GM10847 (cell line): ENCODE measurements around the gene HAUS5.
A peak's percentile ranks its signal among the peaks of the same experiment; 100 is the strongest.

ENCODE experiments used
- POLR2A ChIP-seq: IDR thresholded peaks from 2 replicates; pipeline ENCODE4 v1.6.1; 2011; ENCODE audit not compliant: insufficient read length; ENCODE audit errors: extremely low read depth

HAUS5 gene

DNA sequence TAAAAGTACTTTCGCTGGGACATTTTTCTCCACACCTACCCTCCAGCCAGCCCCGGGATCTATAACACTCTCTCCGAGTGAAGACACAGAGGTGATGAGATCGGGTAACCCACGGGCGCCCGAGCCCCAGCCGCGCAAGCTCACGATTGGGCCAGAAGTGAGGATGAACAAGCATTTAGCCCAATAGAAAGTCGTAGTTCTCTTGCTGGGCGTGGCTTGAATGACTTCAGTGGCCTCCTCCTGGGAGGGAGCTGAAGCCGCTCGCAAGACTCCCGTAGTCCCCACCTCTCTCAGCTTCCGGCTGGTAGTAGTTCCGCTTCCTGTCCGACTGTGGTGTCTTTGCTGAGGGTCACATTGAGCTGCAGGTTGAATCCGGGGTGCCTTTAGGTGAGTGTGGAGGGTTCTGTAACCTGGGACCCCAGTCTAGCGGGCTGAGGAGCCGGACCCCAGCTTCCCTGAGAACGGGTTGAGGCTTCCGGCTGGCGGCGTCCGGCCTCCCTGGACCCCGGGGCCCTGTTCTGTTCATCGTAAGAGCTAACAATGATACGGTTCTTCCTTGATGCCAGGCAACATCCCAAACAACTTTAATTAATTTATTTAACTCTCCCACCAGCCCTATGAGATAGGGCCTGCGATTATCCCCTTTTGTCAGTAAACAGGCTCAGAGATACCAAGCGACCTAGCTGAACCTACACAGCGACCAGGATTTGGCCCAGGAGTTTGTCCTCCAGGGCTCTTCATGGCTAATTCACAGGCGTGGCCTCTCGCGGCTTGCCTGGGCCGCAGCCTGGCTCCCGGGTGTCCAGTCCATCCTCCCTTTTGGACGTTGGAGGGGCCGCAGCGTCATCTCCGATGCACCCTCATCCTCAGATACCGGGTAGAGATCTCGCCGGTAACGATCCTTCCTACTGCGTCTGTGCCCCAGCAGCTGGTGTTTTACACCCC lies 35.8 kb downstream of the HAUS5 start, which contains the start of gene COX6B1:
Gene COX6B1, plus strand, starts transcription at position 307 of the 945 bp plus-strand sequence. CDS start 2,921 bp downstream, outside the sequence.
- TF ChIP-seq POLR2A = peak; percentile 68

DNA sequence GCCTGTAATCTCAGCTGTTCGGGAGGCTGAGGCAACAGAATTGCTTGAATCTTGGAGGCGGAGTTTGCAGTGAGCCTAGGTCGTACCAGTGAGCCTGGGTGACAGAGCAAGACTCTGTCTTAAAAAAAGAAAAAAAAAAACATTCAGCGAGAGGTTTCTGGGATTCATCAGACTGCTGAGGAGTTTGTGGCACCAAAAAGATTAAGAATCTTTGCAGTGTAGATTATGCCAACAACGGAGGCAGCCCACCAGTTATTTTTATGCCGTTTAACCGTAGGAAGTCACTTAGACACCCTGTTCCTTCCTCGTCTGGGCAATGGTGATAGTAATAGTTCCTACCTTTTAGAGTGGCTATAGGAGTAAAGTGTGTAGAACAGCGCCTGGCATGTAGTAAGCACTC lies 38.0 kb downstream of the HAUS5 start:
- TF ChIP-seq POLR2A = no peak

DNA sequence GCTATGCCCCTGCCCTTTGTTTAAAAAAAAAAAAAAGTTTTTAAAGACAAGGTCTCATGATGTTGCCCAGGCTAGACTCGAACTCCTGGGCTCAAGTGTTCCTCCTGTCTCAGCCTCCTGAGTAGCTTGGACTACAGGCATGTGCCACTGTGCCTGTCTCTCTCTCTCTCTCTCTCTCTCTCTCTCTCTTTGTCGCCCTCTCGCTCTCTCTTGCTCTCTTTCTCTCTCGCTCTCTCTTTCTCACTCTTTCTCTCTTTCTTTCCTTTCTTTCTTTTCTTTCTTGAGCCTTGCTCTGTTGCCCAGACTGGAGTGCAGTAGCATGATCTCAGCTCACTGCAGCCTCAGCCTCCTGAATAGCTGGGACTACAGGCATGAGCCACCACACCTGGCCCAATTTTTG lies 43.1 kb downstream of the HAUS5 start:
- no peak for TF ChIP-seq POLR2A

DNA sequence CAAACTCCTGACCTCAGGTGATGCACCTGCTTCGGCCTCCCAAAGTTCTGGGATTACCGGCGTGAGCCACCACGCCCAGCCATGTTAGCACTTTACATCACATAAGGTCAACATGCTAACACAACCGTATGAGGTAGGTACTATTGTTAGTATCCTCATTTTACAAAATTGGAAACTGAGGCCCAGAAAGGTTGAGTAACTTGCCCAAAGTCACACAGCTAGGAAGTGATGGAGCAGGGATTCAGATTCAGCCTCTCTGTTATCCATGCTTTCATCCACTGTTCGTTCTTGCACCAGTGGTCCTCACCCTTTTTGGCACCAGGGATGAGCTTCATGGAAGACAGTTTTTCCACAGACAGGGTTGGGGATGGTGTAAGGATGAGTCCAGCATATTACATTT lies 44.2 kb downstream of the HAUS5 start:
- no peak for TF ChIP-seq POLR2A

DNA sequence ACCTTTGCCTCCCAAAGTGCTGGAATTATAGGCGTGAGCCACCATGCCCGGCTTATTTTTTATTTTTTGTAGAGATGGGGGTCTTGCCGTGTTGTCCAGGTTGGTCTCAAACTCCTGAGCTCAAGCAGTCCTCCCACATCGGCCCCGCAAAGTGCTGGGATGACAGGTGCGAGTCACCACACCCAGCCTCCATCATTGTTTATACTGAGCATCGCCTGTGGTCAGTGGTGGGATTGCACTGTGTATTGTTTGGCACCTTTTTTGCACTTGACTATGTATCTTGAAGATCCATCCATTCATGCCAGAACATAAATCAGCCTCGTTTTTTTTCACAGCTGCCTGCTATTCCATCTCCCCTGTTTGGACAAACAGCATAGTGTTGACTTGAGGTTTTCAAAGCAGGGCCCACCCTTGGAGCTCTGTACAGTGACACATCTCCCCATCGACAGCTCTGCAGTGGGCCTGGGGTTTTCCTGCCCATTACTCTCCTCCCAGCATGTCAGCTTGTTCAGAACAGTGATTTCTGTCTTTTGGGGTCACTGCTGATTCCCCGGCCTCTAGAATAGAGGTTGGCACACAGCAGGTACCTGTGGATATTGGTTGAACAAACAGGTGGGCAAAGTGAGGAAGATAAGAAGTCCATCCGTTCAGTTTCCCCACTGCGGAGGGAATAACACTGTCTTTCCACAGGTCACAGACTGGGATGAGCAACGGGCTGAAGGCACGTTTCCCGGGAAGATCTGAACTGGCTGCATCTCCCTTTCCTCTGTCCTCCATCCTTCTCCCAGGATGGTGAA lies 45.6 kb downstream of the HAUS5 start:
- no peak for TF ChIP-seq POLR2A

DNA sequence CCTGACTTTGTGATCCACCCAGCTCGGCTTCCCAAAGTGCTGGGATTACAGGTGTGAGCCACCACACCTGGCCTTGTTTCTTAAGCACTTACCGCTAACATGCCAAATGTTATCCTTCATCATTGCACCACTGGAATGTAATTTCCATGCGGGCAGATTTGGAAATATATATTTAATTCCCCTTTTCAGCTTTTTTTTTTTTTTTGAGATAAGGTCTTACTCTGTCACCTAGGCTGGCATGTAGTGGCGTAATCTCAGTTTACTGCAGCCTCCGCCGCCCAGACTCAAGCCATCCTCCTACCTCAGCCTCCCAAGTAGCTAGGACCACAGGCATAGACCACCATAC lies 49.4 kb downstream of the HAUS5 start:
- TF ChIP-seq POLR2A = no peak

DNA sequence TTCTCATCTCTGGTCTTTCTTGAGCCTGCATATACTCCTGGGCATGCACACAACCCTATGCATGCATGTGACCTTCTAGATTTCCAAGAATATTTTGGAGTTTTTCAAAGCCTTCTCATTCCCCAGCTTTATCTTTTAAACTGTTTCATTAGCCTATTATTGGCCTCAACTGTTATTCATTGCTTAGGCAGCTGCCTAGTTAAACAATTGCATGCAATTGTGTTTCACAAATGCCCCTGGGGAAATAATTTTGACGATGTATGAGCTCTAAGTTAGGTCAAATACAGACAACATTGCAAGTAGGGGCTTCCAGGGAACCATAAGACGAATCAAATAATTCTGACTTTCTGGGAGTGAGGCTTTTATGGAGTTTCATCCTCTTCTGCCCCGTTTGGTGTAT lies 51.4 kb downstream of the HAUS5 start:
- no peak for TF ChIP-seq POLR2A

DNA sequence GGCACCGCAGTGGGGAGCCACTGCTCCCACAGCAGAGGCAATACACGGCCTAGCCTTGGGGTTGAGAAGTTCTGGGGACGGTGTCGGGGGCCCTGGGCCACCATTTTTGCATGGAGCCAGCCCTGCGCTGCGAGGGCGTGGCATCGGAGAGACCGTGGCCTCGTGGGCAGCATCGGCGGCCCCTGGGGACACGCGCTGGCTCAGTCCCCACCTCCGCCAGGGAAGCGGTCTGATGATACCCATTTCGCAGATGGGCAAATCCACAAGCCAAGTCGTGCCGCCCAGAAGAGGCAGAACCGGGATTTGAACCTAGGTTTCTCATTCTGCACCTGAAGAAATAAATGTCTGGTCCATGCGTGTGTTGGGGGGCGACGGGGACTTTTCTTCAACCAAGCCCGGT lies 52.6 kb downstream of the HAUS5 start:
- TF ChIP-seq POLR2A = no peak

DNA sequence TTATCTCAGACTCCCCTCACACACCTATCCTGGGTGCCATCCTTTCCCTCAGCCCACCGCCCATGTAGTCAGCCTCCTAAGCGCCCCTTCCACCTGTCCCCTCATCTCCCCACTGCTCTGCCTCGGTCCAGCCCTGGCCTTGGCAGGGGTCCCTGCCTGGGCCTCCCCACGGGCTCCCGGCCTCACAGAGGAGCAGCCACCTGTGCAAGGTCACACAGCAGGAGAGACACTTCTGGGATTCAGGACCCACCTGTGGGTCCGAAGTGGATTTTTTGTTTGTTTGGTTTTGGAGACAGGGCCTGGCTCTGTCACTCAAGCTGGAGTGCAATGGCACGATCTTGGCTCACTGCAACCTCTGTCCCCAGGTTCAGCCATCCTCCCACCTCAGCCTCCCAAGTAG lies 53.1 kb downstream of the HAUS5 start:
- TF ChIP-seq POLR2A = no peak

DNA sequence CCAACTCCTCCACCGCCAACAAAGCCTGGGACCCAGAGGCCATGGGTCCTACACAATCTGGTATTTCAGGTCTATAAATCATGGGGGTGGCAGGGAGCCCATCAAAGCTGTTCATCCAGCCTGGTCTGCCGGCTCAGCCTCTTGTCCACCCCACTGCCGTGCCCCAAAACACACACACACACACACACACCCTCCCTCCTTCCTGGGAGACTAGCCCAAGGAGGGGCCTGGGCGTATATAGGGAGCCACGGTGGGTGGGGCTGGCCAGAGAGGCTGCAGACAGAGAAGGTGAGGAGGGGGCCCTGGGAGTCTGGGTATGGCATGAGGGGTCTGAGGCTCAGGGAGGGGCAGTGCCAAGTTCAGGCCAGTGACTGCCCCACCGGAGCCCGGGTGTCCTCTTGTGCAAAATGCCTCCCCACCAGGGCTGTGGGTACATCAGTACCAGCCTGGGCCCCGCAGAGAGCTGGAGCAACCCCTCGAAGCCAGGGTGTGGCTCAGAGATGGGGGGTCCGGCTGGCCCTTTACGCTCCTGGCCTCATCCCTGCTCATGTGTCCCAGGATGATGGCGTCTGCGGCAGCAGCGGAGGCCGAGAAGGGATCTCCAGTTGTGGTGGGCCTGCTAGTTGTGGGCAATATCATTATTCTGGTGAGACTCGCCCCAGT lies 53.8 kb downstream of the HAUS5 start, which contains the start of gene UPK1A:
Gene UPK1A, plus strand, starts transcription at position 267 of the 663 bp plus-strand sequence. Its CDS starts 296 bp downstream, at position 563.
- TF ChIP-seq POLR2A = no peak

DNA sequence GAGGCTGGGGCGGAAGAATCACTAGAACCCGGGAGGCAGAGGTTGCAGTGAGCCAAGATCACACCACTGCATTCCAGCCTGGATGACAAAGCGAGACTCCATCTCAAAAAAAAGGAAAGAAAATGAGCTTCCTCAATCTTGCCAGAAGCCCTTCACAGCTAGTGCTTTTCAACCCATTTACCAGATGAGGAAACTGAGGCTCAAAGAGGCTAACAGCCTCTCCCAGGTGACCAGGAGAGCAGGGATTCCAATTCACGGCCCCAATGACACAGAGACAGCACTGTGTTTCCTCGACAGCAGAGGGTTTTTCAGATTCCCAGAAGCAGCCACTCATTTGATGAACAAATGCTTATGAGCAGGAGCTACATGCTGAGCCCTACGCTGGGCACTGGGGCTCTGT lies 57.0 kb downstream of the HAUS5 start:
- no peak for TF ChIP-seq POLR2A

DNA sequence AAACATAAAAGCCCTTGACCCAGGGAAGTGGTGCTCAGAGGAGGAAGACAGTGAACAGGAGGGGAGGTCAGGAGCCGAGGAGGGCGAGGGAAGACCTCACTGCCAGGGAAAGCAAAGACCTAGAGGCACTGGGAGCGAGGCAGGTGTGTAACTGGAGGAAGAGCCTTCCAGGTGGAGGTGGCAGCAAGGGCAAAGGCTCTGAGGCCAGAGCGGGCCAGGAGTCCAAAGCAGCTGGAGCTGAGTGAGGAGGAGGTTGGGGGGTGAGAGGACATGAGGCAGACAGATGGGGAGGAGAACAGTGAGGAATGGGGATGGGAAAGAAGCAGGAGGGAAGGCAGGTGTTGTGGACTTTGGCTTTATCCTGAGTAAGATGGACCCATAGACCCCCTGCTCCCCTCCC lies 57.4 kb downstream of the HAUS5 start:
- no peak for TF ChIP-seq POLR2A

DNA sequence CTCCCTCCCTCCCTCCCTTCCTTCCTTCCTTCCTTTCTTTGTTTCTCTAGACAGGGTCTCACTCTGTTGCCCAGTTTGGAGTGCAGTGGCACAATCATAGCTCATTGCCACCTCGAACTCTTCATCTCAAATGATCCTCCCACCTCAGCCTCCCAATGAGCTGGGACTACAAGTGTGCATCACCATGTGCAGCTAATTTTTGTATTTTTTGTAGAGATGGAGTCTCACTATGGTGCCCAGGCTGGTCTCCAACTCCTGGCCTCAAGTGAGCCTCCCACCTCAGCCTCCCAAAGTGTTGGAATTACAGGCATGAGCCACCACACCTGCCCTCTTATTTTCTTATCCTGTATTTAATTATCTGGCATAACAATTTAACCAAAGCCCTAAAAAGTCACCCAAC lies 58.2 kb downstream of the HAUS5 start:
- TF ChIP-seq POLR2A = no peak

DNA sequence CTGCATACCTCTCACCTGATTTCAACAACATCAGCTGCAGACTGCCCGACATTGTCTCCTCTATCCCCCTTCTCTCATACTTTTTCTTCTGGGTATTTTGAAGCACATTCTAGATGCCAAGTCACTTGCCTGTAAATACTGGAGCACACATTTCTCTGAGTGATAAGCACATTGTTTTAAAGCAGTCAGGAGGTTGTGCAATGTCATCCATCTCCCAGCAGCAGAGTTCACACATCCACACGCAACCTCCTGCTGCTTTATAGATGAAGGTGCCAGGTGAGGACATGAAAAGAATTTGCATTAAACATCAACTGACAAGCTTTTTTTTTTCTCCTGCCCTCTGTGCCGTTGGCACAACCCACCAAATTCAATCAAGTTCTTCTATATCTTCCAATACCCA lies 59.3 kb downstream of the HAUS5 start:
- TF ChIP-seq POLR2A = no peak

DNA sequence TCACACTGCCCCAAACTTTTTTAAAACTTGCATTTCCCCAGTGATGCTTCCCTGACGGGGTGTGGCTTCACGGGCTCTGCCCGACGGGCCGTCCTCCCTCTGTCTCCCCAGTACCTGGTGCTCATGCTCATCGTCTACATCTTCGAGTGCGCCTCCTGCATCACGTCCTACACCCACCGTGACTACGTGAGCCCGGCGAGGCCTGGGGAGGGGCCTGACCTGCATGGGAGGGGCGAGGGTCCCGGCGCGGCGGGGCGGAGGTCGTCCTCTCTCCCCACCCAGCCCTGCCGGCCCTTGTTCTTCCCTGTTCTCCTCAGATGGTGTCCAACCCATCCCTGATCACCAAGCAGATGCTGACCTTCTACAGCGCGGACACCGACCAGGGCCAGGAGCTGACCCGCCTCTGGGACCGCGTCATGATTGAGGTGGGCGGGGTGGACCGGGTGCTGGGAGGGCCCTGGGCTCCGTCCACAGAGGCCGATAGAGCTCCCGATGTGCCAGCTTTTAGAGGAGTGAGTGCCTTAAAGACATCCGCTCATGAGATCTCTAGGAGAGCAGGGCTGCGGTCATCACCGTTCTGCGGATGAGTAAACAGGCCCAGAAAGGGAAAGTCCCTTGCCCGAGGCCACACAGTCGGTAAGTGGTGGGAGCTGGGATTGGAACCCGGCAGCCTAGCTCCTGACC lies 60.7 kb downstream of the HAUS5 start:
- no peak for TF ChIP-seq POLR2A
